HepG2 (cell line): ENCODE data around the gene RRP8.

Source experiments
- CBFB ChIP-seq: sonication (generic); formaldehyde crosslinking; IDR thresholded peaks from 2 replicates; pipeline ENCODE4 v1.4.0; 2020; ENCODE audit warnings: missing genetic modification reagents
- CREB1 ChIP-seq, 2 experiments: fragments of 450-650 bp in 1 of 2; IDR thresholded peaks; 2 replicates each; pipeline ENCODE4 v1.6.1; 2016 to 2017; ENCODE audit warnings: control low read depth in 1 of 2, mild to moderate bottlenecking in 1 of 2, missing compliant biosample characterization in 1 of 2, missing genetic modification characterization in 1 of 2
- CSRNP2 ChIP-seq: sonication (generic); formaldehyde crosslinking; conservative IDR thresholded peaks from 2 replicates; pipeline ENCODE4 v1.8.0; 2022; ENCODE audit warnings: low read depth, missing genetic modification reagents
- CTCF ChIP-seq: sonication (generic); formaldehyde crosslinking; IDR thresholded peaks from 2 replicates; pipeline ENCODE4 v1.5.0; 2020; ENCODE audit warnings: mild to moderate bottlenecking, missing genetic modification reagents, moderate library complexity
- NFYB ChIP-seq: sonication (generic); formaldehyde crosslinking; IDR thresholded peaks from 2 replicates; pipeline ENCODE4 v1.4.0; 2020; ENCODE audit warnings: missing genetic modification reagents
- POLR2A ChIP-seq, 2 experiments: IDR thresholded peaks; 2 replicates each; pipeline ENCODE4 v1.6.1; 2011; ENCODE audit warnings: low read depth in 2 of 2, low read length in 2 of 2, mild to moderate bottlenecking in 1 of 2, moderate library complexity in 1 of 2; ENCODE audit not compliant: insufficient read depth in 1 of 2
- TAF1 ChIP-seq: sonication (generic); formaldehyde crosslinking; IDR thresholded peaks from 2 replicates; pipeline ENCODE4 v1.4.0; 2020; ENCODE audit warnings: missing genetic modification reagents
- ZNF350 ChIP-seq: sonication (generic); formaldehyde crosslinking; IDR thresholded peaks from 2 replicates; pipeline ENCODE4 v1.4.0; 2020; ENCODE audit warnings: mild to moderate bottlenecking, low read depth, missing genetic modification reagents, borderline replicate concordance
- ZNF431 ChIP-seq: sonication (generic); formaldehyde crosslinking; IDR thresholded peaks from 2 replicates; pipeline ENCODE4 v1.9.0; 2022; ENCODE audit warnings: missing genetic modification reagents, low read depth, mild to moderate bottlenecking, borderline replicate concordance

- TF ChIP-seq ZNF350 (no peak), CTCF (no peak), TAF1 (no peak), CSRNP2 (no peak), POLR2A (IDR thresholded peaks at IDR 0.05; ENCODE audit: insufficient read depth in 1 of 2, low read depth in 2 of 2, low read length in 2 of 2) (no peak), ZNF431 (no peak), NFYB (CRISPR knock-in tag) (no peak), CBFB (CRISPR knock-in tag) (no peak), CREB1 (IDR thresholded peaks at IDR 0.05) (no peak), CREB1 (CRISPR knock-in tag; IDR thresholded peaks at IDR 0.05) (no peak)
Observed at GRCh38 chr11:6557761-6558674, 45.4 kb downstream of the RRP8 start.
